ENCODE data around the gene PPP2R5E. TPM values are rescaled to one million over a fixed set of nuclear protein-coding genes. Genes with fewer than 3 reads are reported as not detected.

Gene PPP2R5E
- total and polyA plus RNA-seq, 9 donors, result 9.3 to 44.1 (median 35.5) TPM

DNA sequence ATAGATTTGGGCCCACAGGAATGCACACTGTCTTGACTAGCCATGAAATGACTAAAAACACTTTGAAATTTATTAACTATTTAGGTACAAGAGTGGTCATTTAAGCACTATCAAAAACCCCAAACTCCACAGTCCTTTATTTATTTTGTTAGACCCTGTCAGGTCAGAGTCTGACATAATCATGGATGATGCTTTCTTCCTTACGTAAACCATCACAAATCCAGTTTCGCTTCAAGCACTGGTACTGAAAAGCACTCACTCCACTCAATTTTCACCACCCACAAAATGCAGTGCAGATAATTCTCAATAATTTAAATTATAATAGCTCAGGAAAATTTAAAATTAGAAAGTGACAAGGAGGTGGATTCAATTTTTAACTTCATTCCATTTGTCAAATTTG lies 25.8 kb downstream of the PPP2R5E start:
- H3K27me3 ChIP-seq, result no peaks in the 10 kb centered on the region
- intact Hi-C loops (cut with DNase I), result no loop called here
- 90 to 99% (median 95%) methylated on average over 2 of the region's 2 CpGs for WGBS, 3 donors
- H3K4me1 ChIP-seq (ENCODE audit: insufficient read depth), result no peaks in the 10 kb centered on the region
- no peaks in the 10 kb centered on the region for H3K36me3 ChIP-seq
- no peak overlapping the region for H3K4me3 ChIP-seq
- H3K27ac ChIP-seq, result no peak overlapping the region
- H3K9me3 ChIP-seq, result no peaks in the 10 kb centered on the region
- TF ChIP-seq, protein P1, sequence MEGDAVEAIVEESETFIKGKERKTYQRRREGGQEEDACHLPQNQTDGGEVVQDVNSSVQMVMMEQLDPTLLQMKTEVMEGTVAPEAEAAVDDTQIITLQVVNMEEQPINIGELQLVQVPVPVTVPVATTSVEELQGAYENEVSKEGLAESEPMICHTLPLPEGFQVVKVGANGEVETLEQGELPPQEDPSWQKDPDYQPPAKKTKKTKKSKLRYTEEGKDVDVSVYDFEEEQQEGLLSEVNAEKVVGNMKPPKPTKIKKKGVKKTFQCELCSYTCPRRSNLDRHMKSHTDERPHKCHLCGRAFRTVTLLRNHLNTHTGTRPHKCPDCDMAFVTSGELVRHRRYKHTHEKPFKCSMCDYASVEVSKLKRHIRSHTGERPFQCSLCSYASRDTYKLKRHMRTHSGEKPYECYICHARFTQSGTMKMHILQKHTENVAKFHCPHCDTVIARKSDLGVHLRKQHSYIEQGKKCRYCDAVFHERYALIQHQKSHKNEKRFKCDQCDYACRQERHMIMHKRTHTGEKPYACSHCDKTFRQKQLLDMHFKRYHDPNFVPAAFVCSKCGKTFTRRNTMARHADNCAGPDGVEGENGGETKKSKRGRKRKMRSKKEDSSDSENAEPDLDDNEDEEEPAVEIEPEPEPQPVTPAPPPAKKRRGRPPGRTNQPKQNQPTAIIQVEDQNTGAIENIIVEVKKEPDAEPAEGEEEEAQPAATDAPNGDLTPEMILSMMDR (IDR thresholded peaks at IDR 0.05), result no peak
- no peak for DNase-seq

DNA sequence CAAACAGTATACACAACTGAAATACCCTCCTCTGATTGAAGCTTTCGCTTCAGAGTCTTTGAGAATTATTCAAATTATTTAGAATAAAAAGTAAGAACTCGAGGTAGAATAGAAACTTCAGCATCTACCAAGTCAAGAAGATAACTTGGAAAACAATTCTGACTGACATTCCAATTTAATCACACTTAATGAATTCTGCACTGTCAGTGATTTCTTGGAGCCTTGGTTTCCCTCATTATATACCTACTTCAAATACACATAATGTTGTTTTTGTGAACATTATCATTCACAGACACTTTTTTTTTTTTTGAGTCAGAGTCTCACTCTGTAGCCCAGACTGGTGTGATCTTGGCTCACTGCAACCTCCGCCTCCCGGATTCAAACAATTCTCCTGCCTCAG lies 27.9 kb downstream of the PPP2R5E start:
- 84 to 88% (median 88%) methylated on average over 4 of the region's 4 CpGs for WGBS, 3 donors
- H3K27ac ChIP-seq, result no peak overlapping the region
- H3K4me1 ChIP-seq (ENCODE audit: insufficient read depth), result no peaks in the 10 kb centered on the region
- H3K27me3 ChIP-seq, result no peaks in the 10 kb centered on the region
- TF ChIP-seq EP300 (IDR thresholded peaks at IDR 0.05) (no peak), POLR2A (IDR thresholded peaks at IDR 0.05) (no peak)
- TF ChIP-seq, protein P1 (IDR thresholded peaks at IDR 0.05), result no peak
- H3K4me3 ChIP-seq, result no peak overlapping the region
- H3K9me3 ChIP-seq, result no peaks in the 10 kb centered on the region
- intact Hi-C loops (cut with DNase I), result no loop called here
- no peak for DNase-seq
- H3K36me3 ChIP-seq, result no peaks in the 10 kb centered on the region

DNA sequence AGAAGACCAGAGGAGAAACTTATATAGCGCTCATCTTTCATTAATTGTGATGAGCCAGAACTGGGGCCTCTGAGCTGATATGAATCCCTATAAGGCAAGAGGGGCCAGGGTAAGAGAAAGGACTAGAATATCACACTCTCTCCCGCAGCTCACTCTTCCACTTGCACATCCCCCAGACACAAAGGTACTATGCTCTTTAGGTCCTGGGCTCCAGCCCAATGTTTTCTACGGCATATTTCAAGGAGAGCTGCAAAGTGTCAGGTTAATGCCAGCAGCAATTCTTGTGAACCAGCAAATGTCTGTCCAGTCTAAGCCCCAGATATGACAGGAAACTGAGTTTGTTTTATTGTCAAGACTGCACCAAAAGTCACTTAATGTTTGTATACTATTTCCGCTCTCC lies 29.4 kb downstream of the PPP2R5E start:
- WGBS, 3 donors, result 64 to 69% (median 66%) methylated on average over 4 of the region's 4 CpGs
- H3K4me1 ChIP-seq (ENCODE audit: insufficient read depth), result no peaks in the 10 kb centered on the region
- no peak overlapping the region for H3K4me3 ChIP-seq
- no peaks in the 10 kb centered on the region for H3K36me3 ChIP-seq
- DNase-seq, result no peak
- TF ChIP-seq, protein P1 (IDR thresholded peaks at IDR 0.05), result no peak
- TF ChIP-seq EP300 (IDR thresholded peaks at IDR 0.05) (no peak), POLR2A (IDR thresholded peaks at IDR 0.05) (no peak)
- intact Hi-C loops (cut with DNase I), result no loop called here
- no peaks in the 10 kb centered on the region for H3K9me3 ChIP-seq
- H3K27me3 ChIP-seq, result no peaks in the 10 kb centered on the region
- H3K27ac ChIP-seq, result no peak overlapping the region

DNA sequence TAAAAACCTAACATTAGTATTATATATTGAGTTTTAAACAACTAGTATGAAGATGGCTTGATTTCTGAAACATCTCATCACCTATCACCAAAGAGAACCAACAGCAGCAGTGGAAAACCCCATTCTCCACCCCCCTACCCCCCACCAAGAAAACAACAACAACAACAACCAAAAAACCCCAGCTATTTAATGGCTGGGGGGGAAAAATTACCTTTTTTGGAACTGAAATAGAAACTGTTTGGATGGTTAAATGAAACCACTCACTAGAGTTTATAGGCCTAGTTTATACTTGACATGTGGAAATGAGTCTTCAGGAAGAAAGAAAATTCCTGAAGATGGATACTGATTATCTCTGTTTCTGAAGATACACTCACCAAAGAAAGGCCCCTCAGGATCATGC lies 30.3 kb downstream of the PPP2R5E start:
- H3K36me3 ChIP-seq, result no peaks in the 10 kb centered on the region
- no peaks in the 10 kb centered on the region for H3K27me3 ChIP-seq
- intact Hi-C loops (cut with DNase I), result no loop called here
- no peak overlapping the region for H3K4me3 ChIP-seq
- H3K9me3 ChIP-seq, result no peaks in the 10 kb centered on the region
- no peak for DNase-seq
- no peak for TF ChIP-seq EP300 (IDR thresholded peaks at IDR 0.05)
- TF ChIP-seq, protein P1 (IDR thresholded peaks at IDR 0.05), result no peak
- TF ChIP-seq POLR2A (IDR thresholded peaks at IDR 0.05), result no peak
- no peaks in the 10 kb centered on the region for H3K4me1 ChIP-seq (ENCODE audit: insufficient read depth)
- no peak overlapping the region for H3K27ac ChIP-seq

DNA sequence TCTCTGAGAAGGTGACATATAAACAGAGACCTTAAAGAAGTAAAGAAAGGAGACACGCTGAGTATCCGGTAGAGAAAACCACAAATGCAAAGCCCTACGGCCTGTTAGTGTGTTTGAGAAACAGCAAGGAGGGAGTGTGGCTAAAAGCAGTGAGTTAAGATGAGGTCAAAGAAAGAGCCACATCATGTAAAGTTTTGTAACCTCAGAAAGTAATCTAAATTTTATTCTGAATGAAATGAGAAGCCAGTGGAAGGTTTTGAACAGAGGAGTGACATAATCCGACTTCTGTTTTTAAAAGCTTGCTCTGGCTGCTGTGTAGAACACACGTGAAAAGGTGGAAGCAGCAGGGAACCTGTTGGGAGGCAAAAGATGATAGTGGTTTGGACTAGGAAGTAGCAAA lies 32.6 kb downstream of the PPP2R5E start:
- Histone ChIP-seq H3K4me1 (ENCODE audit: insufficient read depth) (no peaks in the 10 kb centered on the region), H3K9me3 (no peaks in the 10 kb centered on the region), H3K27me3 (no peaks in the 10 kb centered on the region), H3K36me3 (no peaks in the 10 kb centered on the region), H3K4me3 (no peak overlapping the region), H3K27ac (no peak overlapping the region)
- WGBS, 3 donors, result 87 to 91% (median 90%) methylated on average over 5 of the region's 5 CpGs
- DNase-seq, result no peak
- no peak for TF ChIP-seq POLR2A (IDR thresholded peaks at IDR 0.05)
- intact Hi-C loops (cut with DNase I), result no loop called here

Measured in ovary (tissue), 9 donors.